ENCODE measurements around the gene GRIFIN.

GRIFIN gene

DNA sequence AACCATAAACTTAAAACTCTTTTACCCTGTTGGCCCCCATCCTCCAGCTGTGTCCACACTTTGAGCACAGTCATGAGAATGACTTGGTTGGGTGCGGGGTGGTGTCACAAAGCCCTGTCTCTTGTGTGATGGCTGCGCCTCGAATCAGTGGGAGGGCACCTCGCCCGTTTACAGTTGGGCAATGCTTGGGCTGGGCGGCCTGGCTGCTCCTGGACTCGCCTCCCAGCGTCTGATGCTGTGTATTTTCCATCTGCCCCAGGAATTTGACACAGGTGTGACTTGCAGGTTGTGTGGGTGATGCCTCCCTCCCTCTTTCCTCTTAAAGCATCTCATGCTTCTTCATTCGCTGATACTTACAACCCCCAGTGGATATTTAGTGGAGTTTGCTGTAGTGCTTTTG lies 39.1 kb downstream of the GRIFIN start:
- TF ChIP-seq, protein P1, sequence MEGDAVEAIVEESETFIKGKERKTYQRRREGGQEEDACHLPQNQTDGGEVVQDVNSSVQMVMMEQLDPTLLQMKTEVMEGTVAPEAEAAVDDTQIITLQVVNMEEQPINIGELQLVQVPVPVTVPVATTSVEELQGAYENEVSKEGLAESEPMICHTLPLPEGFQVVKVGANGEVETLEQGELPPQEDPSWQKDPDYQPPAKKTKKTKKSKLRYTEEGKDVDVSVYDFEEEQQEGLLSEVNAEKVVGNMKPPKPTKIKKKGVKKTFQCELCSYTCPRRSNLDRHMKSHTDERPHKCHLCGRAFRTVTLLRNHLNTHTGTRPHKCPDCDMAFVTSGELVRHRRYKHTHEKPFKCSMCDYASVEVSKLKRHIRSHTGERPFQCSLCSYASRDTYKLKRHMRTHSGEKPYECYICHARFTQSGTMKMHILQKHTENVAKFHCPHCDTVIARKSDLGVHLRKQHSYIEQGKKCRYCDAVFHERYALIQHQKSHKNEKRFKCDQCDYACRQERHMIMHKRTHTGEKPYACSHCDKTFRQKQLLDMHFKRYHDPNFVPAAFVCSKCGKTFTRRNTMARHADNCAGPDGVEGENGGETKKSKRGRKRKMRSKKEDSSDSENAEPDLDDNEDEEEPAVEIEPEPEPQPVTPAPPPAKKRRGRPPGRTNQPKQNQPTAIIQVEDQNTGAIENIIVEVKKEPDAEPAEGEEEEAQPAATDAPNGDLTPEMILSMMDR (IDR thresholded peaks at IDR 0.05; ENCODE audit: low read depth, low read length, poor library complexity, severe bottlenecking), result no peak
- no peak for TF ChIP-seq EZH2phosphoT487 (IDR thresholded peaks at IDR 0.05; ENCODE audit: borderline replicate concordance, low read length)
- Histone ChIP-seq H3K27ac (ENCODE audit: low read depth, low read length) (no peak overlapping the region), H3F3A (ENCODE audit: control insufficient read depth, insufficient read depth) (no peaks in the 10 kb centered on the region), H3K9me2 (replicated peaks; ENCODE audit: control insufficient read depth, low read length) (no peaks in the 10 kb centered on the region), H3K27me3 (ENCODE audit: control insufficient read depth, low read length) (no peaks in the 10 kb centered on the region), H3K9me3 (ENCODE audit: control insufficient read depth, insufficient read depth, low read length) (no peaks in the 10 kb centered on the region), H3K79me2 (ENCODE audit: control insufficient read depth, low read length) (no peaks in the 10 kb centered on the region), H3K36me3 (ENCODE audit: control insufficient read depth, low read length) (no peaks in the 10 kb centered on the region), H3K4me2 (ENCODE audit: low read length) (no peak overlapping the region), H4K20me1 (ENCODE audit: control insufficient read depth, insufficient read depth, low read depth, low read length) (peaks cover 6% of the 10 kb centered on the region; the same call in 1 of the 2 replicates), H3K4me1 (ENCODE audit: control insufficient read depth, low read length) (no peaks in the 10 kb centered on the region), H3K4me3 (ENCODE audit: low read length) (no peak overlapping the region)

DNA sequence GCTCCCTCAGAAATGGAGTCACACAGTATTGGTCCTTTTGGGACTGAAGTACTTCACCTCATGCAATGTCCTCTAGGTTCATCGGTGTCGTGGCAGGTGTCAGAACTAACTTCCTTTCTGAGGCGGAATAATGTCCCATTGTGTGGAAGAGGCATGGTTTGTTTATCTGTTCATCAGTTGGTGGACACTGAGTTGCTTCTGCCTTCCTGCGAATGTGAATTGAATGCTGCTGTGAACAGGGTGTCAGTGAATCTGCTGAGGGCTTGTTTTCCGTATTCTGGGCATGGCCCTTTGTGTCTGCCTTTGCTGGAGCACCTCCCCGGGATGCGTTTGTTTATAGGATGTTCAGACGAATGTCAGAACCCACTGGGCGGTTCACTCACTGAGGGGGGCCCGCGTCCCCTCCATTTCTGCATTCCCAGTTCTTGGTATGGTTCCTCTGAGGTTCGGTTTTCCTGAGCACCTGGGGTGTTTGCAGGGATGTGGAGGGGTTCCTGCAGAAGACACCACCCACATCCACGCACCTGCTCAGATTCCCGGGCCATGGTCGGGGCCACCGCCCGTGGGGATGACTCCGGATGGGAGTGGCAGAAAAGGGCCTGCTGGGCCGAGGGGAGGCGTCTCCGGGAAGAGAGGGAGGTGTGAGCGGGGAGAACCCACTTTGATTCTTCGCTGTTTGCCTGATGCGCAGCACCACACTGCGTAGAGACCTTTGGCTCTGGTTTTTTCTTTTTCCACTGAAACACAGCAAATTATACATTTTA lies 39.7 kb downstream of the GRIFIN start:
- Histone ChIP-seq H4K20me1 (ENCODE audit: control insufficient read depth, insufficient read depth, low read depth, low read length) (peaks cover 6% of the 10 kb centered on the region; the same call in 1 of the 2 replicates), H3K36me3 (ENCODE audit: control insufficient read depth, low read length) (no peaks in the 10 kb centered on the region), H3K27me3 (ENCODE audit: control insufficient read depth, low read length) (no peaks in the 10 kb centered on the region), H3K9me2 (replicated peaks; ENCODE audit: control insufficient read depth, low read length) (no peaks in the 10 kb centered on the region), H3K4me2 (ENCODE audit: low read length) (no peak overlapping the region), H3F3A (ENCODE audit: control insufficient read depth, insufficient read depth) (no peaks in the 10 kb centered on the region), H3K79me2 (ENCODE audit: control insufficient read depth, low read length) (no peaks in the 10 kb centered on the region), H3K27ac (ENCODE audit: low read depth, low read length) (no peak overlapping the region), H3K9me3 (ENCODE audit: control insufficient read depth, insufficient read depth, low read length) (no peaks in the 10 kb centered on the region), H3K4me1 (ENCODE audit: control insufficient read depth, low read length) (no peaks in the 10 kb centered on the region), H3K4me3 (ENCODE audit: low read length) (no peak overlapping the region)
- TF ChIP-seq, protein P1 (IDR thresholded peaks at IDR 0.05; ENCODE audit: low read depth, low read length, poor library complexity, severe bottlenecking), result no peak
- TF ChIP-seq EZH2phosphoT487 (IDR thresholded peaks at IDR 0.05; ENCODE audit: borderline replicate concordance, low read length), result no peak

DNA sequence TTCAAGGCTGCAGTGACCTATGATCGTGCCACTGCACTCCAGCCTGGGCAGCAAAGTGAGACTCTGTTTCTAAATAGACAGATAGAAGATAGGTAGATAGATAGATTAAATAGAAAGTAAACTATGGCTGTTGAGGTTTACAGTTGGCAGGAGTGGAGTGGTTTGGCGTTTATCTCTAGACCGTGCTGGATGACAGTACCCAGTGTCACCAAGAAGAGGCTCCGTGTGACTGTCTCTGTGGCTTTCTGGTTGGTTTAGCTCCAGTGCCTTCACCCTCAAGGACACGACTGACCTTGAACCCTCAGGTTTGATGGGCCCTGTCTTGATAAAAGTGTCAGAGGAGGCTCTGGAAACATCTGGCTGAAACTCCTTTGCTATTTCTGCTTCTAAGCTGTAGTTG lies 41.1 kb downstream of the GRIFIN start:
- no peaks in the 10 kb centered on the region for H3F3A ChIP-seq (ENCODE audit: control insufficient read depth, insufficient read depth)
- no peak overlapping the region for H3K4me2 ChIP-seq (ENCODE audit: low read length)
- peaks cover 6% of the 10 kb centered on the region; the same call in 1 of the 2 replicates for H4K20me1 ChIP-seq (ENCODE audit: control insufficient read depth, insufficient read depth, low read depth, low read length)
- H3K79me2 ChIP-seq (ENCODE audit: control insufficient read depth, low read length), result no peaks in the 10 kb centered on the region
- no peaks in the 10 kb centered on the region for H3K9me3 ChIP-seq (ENCODE audit: control insufficient read depth, insufficient read depth, low read length)
- H3K4me3 ChIP-seq (ENCODE audit: low read length), result no peak overlapping the region
- TF ChIP-seq, protein P1 (IDR thresholded peaks at IDR 0.05; ENCODE audit: low read depth, low read length, poor library complexity, severe bottlenecking), result no peak
- no peak for TF ChIP-seq EZH2phosphoT487 (IDR thresholded peaks at IDR 0.05; ENCODE audit: borderline replicate concordance, low read length)
- no peaks in the 10 kb centered on the region for H3K4me1 ChIP-seq (ENCODE audit: control insufficient read depth, low read length)
- no peaks in the 10 kb centered on the region for H3K27me3 ChIP-seq (ENCODE audit: control insufficient read depth, low read length)
- H3K36me3 ChIP-seq (ENCODE audit: control insufficient read depth, low read length), result no peaks in the 10 kb centered on the region
- H3K9me2 ChIP-seq (replicated peaks; ENCODE audit: control insufficient read depth, low read length), result no peaks in the 10 kb centered on the region
- no peak overlapping the region for H3K27ac ChIP-seq (ENCODE audit: low read depth, low read length)
